Renal cortex interstitium (tissue), 15 donors: Measurements from ENCODE around the gene SLC15A4. TPM values are rescaled to one million over a fixed set of nuclear protein-coding genes. Genes with fewer than 3 reads are reported as not detected.
A peak's percentile ranks its signal among the peaks of the same experiment; 100 is the strongest.

ENCODE experiments used
- DNase-seq, 11 donors: peaks; one replicate each; pipeline ENCODE4 v3.0.0-alpha.2; 2013; ENCODE audit warnings: low read depth in 9 of 11, low spot score in 4 of 11; ENCODE audit errors: extremely low read depth in 1 of 11
- long read RNA-seq, 16 experiments: transcript quantifications; one replicate each; lab custom pipeline, GENCODE V29; 2026
- polyA plus RNA-seq, 3 donors: library from polyadenylated mRNA; unstranded; fragments of 120-200 nt; gene quantifications; one replicate each; pipeline ENCODE4 v1.2.1, GENCODE V29; 2013; ENCODE audit not compliant: insufficient read length in 3 of 3

Gene SLC15A4
- 10 to 100 TPM; 27.6 to 35.1 (median 30.5) TPM for polyA plus RNA-seq
- long read RNA-seq, donor 1, partial matches to known transcripts: 0 of 2 reads
- long read RNA-seq, donor 1, other reads (novel, unspliced or antisense): 0 of 2 reads
- long read RNA-seq, donor 2, transcript SLC15A4-201 (8 exons, 2,779 nt): major isoform, 10 of 12 reads
- long read RNA-seq, donor 2, partial matches to known transcripts: 0 of 12 reads
- long read RNA-seq, donor 2, other reads (novel, unspliced or antisense): 0 of 12 reads
- long read RNA-seq, donor 3, transcript SLC15A4-201 (8 exons, 2,779 nt): major isoform, 9 of 13 reads
- long read RNA-seq, donor 3, partial matches to known transcripts: 0 of 13 reads
- long read RNA-seq, donor 3, other reads (novel, unspliced or antisense): 0 of 13 reads
- long read RNA-seq, donor 4, partial matches to known transcripts: 0 of 5 reads
- long read RNA-seq, donor 4, other reads (novel, unspliced or antisense): 0 of 5 reads
- long read RNA-seq, donor 5: 0 reads
- long read RNA-seq, donor 6, partial matches to known transcripts: 0 of 8 reads
- long read RNA-seq, donor 6, other reads (novel, unspliced or antisense): 0 of 8 reads
- long read RNA-seq, donor 7, transcript SLC15A4-201 (8 exons, 2,779 nt): major isoform, 6 of 6 reads
- long read RNA-seq, donor 7, partial matches to known transcripts: 0 of 6 reads
- long read RNA-seq, donor 7, other reads (novel, unspliced or antisense): 0 of 6 reads
- long read RNA-seq, donor 8, transcript SLC15A4-201 (8 exons, 2,779 nt): major isoform, 13 of 19 reads
- long read RNA-seq, donor 8, partial matches to known transcripts: 0 of 19 reads
- long read RNA-seq, donor 8, other reads (novel, unspliced or antisense): 0 of 19 reads
- long read RNA-seq, donor 9, transcript SLC15A4-201 (8 exons, 2,779 nt): major isoform, 7 of 9 reads
- long read RNA-seq, donor 9, partial matches to known transcripts: 0 of 9 reads
- long read RNA-seq, donor 9, other reads (novel, unspliced or antisense): 0 of 9 reads
- long read RNA-seq, donor 10, transcript SLC15A4-201 (8 exons, 2,779 nt): major isoform, 8 of 11 reads
- long read RNA-seq, donor 10, partial matches to known transcripts: 0 of 11 reads
- long read RNA-seq, donor 10, other reads (novel, unspliced or antisense): 0 of 11 reads
- long read RNA-seq, donor 11, transcript SLC15A4-201 (8 exons, 2,779 nt): major isoform, 5 of 6 reads
- long read RNA-seq, donor 11, partial matches to known transcripts: 0 of 6 reads
- long read RNA-seq, donor 11, other reads (novel, unspliced or antisense): 0 of 6 reads
- long read RNA-seq, donor 12, partial matches to known transcripts: 0 of 3 reads
- long read RNA-seq, donor 12, other reads (novel, unspliced or antisense): 0 of 3 reads
- long read RNA-seq, donor 13: 0 reads
- long read RNA-seq, donor 14, partial matches to known transcripts: 0 of 7 reads
- long read RNA-seq, donor 14, other reads (novel, unspliced or antisense): 0 of 7 reads
- long read RNA-seq, donor 15, partial matches to known transcripts: 0 of 3 reads
- long read RNA-seq, donor 15, other reads (novel, unspliced or antisense): 0 of 3 reads
- long read RNA-seq, donor 16, transcript SLC15A4-201 (8 exons, 2,779 nt): major isoform, 10 of 19 reads
- long read RNA-seq, donor 16, partial matches to known transcripts: 0 of 19 reads
- long read RNA-seq, donor 16, other reads (novel, unspliced or antisense): 0 of 19 reads

- DNase-seq: peak; percentile 81 to 93 (median 89)
Measured at GRCh38 chr12:128823916-128824839, at the start of gene SLC15A4. SLC15A4 (minus strand) TSS chr12:128823958; CDS start chr12:128823943, 15 bp downstream.

- no peak for DNase-seq
Measured at GRCh38 chr12:128872303-128872702, 48.5 kb upstream of the SLC15A4 start.

GRCh38 chr12:128871516-128871892 is 47.7 kb upstream of the SLC15A4 start:
- DNase-seq: no peak

GRCh38 chr12:128867466-128867865 is 43.7 kb upstream of the SLC15A4 start:
- DNase-seq: no peak

GRCh38 chr12:128864516-128865186 is 40.9 kb upstream of the SLC15A4 start:
- no peak for DNase-seq

- no peak for DNase-seq
Measured at GRCh38 chr12:128863957-128864356, 40.2 kb upstream of the SLC15A4 start.

GRCh38 chr12:128861226-128862016 is 37.7 kb upstream of the SLC15A4 start:
- DNase-seq: no peak

- DNase-seq: no peak
Measured at GRCh38 chr12:128859311-128859710, 35.6 kb upstream of the SLC15A4 start.

GRCh38 chr12:128857133-128857763 is 33.5 kb upstream of the SLC15A4 start:
- DNase-seq: no peak

GRCh38 chr12:128856791-128857078 is 33.0 kb upstream of the SLC15A4 start:
- no peak for DNase-seq

GRCh38 chr12:128856035-128856790 is 32.5 kb upstream of the SLC15A4 start:
- no peak for DNase-seq

- no peak for DNase-seq
Measured at GRCh38 chr12:128853600-128854197, 29.9 kb upstream of the SLC15A4 start.

- DNase-seq: no peak
Measured at GRCh38 chr12:128852885-128853599, 29.3 kb upstream of the SLC15A4 start, which contains the start of gene GLT1D1. GLT1D1 (plus strand) TSS chr12:128853478; CDS start chr12:128853582, 104 bp downstream.
